Measurements from ENCODE around the gene BARX2.

- TF ChIP-seq, protein P1, sequence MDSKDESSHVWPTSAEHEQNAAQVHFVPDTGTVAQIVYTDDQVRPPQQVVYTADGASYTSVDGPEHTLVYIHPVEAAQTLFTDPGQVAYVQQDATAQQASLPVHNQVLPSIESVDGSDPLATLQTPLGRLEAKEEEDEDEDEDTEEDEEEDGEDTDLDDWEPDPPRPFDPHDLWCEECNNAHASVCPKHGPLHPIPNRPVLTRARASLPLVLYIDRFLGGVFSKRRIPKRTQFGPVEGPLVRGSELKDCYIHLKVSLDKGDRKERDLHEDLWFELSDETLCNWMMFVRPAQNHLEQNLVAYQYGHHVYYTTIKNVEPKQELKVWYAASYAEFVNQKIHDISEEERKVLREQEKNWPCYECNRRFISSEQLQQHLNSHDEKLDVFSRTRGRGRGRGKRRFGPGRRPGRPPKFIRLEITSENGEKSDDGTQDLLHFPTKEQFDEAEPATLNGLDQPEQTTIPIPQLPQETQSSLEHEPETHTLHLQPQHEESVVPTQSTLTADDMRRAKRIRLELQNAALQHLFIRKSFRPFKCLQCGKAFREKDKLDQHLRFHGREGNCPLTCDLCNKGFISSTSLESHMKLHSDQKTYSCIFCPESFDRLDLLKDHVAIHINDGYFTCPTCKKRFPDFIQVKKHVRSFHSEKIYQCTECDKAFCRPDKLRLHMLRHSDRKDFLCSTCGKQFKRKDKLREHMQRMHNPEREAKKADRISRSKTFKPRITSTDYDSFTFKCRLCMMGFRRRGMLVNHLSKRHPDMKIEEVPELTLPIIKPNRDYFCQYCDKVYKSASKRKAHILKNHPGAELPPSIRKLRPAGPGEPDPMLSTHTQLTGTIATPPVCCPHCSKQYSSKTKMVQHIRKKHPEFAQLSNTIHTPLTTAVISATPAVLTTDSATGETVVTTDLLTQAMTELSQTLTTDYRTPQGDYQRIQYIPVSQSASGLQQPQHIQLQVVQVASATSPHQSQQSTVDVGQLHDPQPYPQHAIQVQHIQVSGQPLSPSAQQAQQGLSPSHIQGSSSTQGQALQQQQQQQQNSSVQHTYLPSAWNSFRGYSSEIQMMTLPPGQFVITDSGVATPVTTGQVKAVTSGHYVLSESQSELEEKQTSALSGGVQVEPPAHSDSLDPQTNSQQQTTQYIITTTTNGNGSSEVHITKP (tag by site-specific recombination; IDR thresholded peaks at IDR 0.05): no peak
- no peak for TF ChIP-seq ZNF138 (tag by site-specific recombination; IDR thresholded peaks at IDR 0.05; ENCODE audit: borderline replicate concordance)
- no peak for TF ChIP-seq ZNF274 (IDR thresholded peaks at IDR 0.05; ENCODE audit: low read length)
- no peak for TF ChIP-seq ZNF274 (tag by site-specific recombination; IDR thresholded peaks at IDR 0.05; ENCODE audit: borderline replicate concordance)
- TF ChIP-seq ZNF561 (tag by site-specific recombination; IDR thresholded peaks at IDR 0.05; ENCODE audit: borderline replicate concordance): no peak
- TF ChIP-seq IKZF3 (tag by site-specific recombination; IDR thresholded peaks at IDR 0.05): no peak
- no peak for TF ChIP-seq CTCF (tag by site-specific recombination; IDR thresholded peaks at IDR 0.05)
- no peak for TF ChIP-seq ZNF114 (tag by site-specific recombination; IDR thresholded peaks at IDR 0.05)
- TF ChIP-seq ZNF664 (tag by site-specific recombination; IDR thresholded peaks at IDR 0.05): no peak
- no peak for TF ChIP-seq ZNF785 (tag by site-specific recombination; IDR thresholded peaks at IDR 0.05)
Observed at GRCh38 chr11:129458278-129458677, 82.6 kb downstream of the BARX2 start.

All from HEK293 (cell line).